Measurements from ENCODE around the gene DGKI. TPM values are rescaled to one million over a fixed set of nuclear protein-coding genes. Genes with fewer than 3 reads are reported as not detected.
A peak's percentile ranks its signal among the peaks of the same experiment; 100 is the strongest.

The DGKI gene
- total and polyA plus RNA-seq, 2 of the 13 experiments (the other 11 are each of a cell fraction or from before 2014, with no cell fraction given), result 0.09 to 0.17 TPM

DNA sequence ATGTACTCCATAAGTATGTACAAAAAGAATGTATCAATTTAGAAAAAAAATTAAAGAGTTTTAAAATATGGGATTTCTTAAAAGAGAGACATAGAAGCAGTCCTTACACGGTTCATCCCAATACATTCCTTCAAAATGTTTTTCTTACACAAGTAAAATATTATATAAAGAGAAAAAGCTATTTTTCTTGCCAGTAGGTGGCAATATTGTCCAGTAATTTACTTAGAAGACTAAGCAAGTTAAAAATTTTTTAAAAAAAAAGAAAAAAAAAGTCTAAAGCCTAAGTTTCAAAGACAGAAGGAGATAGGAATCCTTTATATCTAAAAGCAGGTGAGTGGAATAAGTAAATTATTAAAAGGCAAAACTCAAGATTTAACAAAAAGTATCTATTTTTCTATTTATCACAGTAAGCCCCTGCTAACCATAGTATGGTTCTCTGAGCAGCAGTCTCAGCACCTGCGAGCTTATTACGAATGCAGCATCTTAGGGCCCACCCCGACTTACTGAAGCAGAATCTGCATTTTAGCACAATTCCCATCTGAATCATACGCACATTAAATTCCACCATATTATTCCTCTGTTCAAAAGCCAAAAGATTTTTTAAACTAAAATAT is 240.6 kb downstream of the DGKI start:
- Histone ChIP-seq H2AFZ (ENCODE audit: low read length) (no peak overlapping the region), H4K20me1 (ENCODE audit: insufficient read depth, low read length) (no peaks in the 10 kb centered on the region), H3K4me1 (ENCODE audit: insufficient read depth, low read length) (no peaks in the 10 kb centered on the region), H3K27ac (ENCODE audit: extremely low read length, insufficient read depth, low read length) (no peak overlapping the region), H3K4me2 (ENCODE audit: low read depth, low read length) (no peak overlapping the region), H3K9ac (ENCODE audit: insufficient read depth, low read depth, low read length) (no peak overlapping the region), H3K27me3 (ENCODE audit: control insufficient read depth in 1 of 2, insufficient read depth in 2 of 2, low read length in 2 of 2) (peaks cover 1 to 8% of the 10 kb centered on the region in 2 experiments; a peak in 3 of 5 replicates), H3K9me3 (ENCODE audit: low read length) (no peaks in the 10 kb centered on the region), H3K79me2 (ENCODE audit: insufficient read depth, low read length) (no peaks in the 10 kb centered on the region), H3K36me3 (replicated peaks in 1 of 2; ENCODE audit: control insufficient read depth in 1 of 2, insufficient read depth in 2 of 2, low read length in 2 of 2) (no peaks in the 10 kb centered on the region), H3K4me3 (replicated peaks in 1 of 3; ENCODE audit: insufficient read depth in 1 of 3, low read depth in 2 of 3, low read length in 3 of 3) (no peak overlapping the region)
- ATAC-seq (no peak; the same call in 2 of the 3 replicates), FAIRE-seq (no peak), DNase-seq (ENCODE audit: low spot score) (peak; percentile 38)
- 30% methylated on average over 5 of the region's 5 CpGs for WGBS (ENCODE audit: low lambda C conversion rate)
- TF ChIP-seq STAG1 (CRISPR knock-in tag; IDR thresholded peaks at IDR 0.05) (peak; percentile 40; the same call in 1 of the 2 replicates), HHEX (CRISPR knock-in tag; IDR thresholded peaks at IDR 0.05) (no peak), ZNF563 (CRISPR knock-in tag; IDR thresholded peaks at IDR 0.05) (no peak), ZNF780A (CRISPR knock-in tag; IDR thresholded peaks at IDR 0.05) (no peak), IKZF4 (CRISPR knock-in tag; IDR thresholded peaks at IDR 0.05; ENCODE audit: borderline replicate concordance, low read depth, not compliant biosample characterization) (no peak)
- TF ChIP-seq, protein P1, sequence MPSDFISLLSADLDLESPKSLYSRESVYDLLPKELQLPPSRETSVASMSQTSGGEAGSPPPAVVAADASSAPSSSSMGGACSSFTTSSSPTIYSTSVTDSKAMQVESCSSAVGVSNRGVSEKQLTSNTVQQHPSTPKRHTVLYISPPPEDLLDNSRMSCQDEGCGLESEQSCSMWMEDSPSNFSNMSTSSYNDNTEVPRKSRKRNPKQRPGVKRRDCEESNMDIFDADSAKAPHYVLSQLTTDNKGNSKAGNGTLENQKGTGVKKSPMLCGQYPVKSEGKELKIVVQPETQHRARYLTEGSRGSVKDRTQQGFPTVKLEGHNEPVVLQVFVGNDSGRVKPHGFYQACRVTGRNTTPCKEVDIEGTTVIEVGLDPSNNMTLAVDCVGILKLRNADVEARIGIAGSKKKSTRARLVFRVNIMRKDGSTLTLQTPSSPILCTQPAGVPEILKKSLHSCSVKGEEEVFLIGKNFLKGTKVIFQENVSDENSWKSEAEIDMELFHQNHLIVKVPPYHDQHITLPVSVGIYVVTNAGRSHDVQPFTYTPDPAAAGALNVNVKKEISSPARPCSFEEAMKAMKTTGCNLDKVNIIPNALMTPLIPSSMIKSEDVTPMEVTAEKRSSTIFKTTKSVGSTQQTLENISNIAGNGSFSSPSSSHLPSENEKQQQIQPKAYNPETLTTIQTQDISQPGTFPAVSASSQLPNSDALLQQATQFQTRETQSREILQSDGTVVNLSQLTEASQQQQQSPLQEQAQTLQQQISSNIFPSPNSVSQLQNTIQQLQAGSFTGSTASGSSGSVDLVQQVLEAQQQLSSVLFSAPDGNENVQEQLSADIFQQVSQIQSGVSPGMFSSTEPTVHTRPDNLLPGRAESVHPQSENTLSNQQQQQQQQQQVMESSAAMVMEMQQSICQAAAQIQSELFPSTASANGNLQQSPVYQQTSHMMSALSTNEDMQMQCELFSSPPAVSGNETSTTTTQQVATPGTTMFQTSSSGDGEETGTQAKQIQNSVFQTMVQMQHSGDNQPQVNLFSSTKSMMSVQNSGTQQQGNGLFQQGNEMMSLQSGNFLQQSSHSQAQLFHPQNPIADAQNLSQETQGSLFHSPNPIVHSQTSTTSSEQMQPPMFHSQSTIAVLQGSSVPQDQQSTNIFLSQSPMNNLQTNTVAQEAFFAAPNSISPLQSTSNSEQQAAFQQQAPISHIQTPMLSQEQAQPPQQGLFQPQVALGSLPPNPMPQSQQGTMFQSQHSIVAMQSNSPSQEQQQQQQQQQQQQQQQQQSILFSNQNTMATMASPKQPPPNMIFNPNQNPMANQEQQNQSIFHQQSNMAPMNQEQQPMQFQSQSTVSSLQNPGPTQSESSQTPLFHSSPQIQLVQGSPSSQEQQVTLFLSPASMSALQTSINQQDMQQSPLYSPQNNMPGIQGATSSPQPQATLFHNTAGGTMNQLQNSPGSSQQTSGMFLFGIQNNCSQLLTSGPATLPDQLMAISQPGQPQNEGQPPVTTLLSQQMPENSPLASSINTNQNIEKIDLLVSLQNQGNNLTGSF (CRISPR knock-in tag; IDR thresholded peaks at IDR 0.05), result no peak
- TF ChIP-seq, protein P2, sequence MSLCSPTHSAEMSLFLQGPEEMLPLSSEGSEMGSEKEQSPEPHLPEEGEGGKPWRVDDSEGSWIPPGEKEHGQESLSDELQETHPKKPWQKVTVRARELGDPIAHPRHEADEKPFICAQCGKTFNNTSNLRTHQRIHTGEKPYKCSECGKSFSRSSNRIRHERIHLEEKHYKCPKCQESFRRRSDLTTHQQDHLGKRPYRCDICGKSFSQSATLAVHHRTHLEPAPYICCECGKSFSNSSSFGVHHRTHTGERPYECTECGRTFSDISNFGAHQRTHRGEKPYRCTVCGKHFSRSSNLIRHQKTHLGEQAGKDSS (CRISPR knock-in tag; IDR thresholded peaks at IDR 0.05; ENCODE audit: borderline replicate concordance, low read depth), result no peak
- ChIA-PET CTCF (ENCODE audit: low intra/inter-chr PET ratio, low total read pairs) (interaction anchor here (1.2 kb wide), 2 partner anchors 20 to 293 kb away, joined by 3 to 16 read pairs; no protein-coding TSS in a partner anchor), POLR2A (no interaction called here)
- intact Hi-C loops (cut with micrococcal nuclease; ENCODE audit: unreplicated experiment) (loop anchor here (1.0 to 5.0 kb wide), 3 partner anchors 21 to 401 kb away; no protein-coding TSS in a partner anchor), in situ Hi-C loops (cut with HindIII; ENCODE audit: extremely low pct_ligation_motif_present, low pct_unique_long_range_greater_than_20kb) (no loop called here)
- BruUV-seq (replicated peaks), result no TSS peak
